ENCODE measurements around the gene HOXB5. TPM values are rescaled to one million over a fixed set of nuclear protein-coding genes. Genes with fewer than 3 reads are reported as not detected.

HOXB5 gene
- total RNA-seq, 1 donor from 2014 or later: 0.07 TPM

DNA sequence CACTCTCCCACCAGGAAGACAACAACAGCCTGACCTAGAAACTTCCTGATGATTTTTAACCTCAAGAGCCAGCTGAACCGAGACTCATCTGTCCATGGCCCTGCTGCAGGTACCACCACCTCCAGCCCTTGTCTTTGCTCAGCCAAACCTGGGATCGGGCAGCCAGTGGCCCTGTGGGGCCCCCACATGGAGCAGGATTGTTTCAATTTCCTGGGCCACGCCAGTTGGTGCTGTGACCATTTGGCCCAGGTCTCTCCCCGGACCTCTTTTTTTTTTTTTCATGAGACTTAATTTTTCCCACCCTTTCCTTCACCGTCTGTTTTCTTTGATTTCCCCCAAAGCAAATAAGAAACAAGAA lies 40.4 kb downstream of the HOXB5 start:
- intact Hi-C loops (cut with micrococcal nuclease): no loop called here

DNA sequence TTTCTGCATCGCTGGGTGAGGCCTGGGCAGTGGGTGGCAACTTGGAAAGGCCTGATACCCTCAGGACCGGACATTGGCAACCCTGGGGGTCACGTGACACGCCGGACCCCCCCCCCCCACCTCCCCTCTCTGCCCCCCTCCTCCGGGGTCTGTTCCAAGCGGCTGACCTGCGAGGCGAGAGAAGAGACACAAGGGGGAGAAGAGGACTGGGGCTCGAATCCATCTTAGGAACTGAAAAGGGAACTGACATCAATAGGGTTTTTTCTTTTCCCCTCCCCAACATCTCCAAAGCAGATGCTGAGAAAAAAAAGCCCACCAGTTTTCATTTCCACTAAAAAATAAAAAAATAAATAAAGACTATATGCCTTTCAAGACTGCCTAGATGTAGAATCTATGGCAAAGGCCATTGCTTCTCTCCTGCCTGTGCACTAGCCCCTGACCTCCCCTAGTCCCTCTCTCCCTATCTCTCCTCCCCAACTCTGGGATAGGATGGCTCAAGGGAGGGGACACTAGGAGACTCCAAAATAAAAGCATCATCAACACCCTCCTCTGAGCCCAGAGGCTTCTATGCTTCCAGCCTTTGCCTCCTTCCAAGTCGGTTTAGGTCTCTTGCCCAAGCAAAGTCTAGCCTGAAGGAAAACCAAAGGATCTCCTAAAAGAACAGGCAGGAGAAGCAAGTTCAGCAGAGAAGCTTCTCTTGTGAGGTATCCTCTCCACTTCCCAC lies 41.0 kb downstream of the HOXB5 start:
- intact Hi-C loops (cut with micrococcal nuclease): no loop called here

DNA sequence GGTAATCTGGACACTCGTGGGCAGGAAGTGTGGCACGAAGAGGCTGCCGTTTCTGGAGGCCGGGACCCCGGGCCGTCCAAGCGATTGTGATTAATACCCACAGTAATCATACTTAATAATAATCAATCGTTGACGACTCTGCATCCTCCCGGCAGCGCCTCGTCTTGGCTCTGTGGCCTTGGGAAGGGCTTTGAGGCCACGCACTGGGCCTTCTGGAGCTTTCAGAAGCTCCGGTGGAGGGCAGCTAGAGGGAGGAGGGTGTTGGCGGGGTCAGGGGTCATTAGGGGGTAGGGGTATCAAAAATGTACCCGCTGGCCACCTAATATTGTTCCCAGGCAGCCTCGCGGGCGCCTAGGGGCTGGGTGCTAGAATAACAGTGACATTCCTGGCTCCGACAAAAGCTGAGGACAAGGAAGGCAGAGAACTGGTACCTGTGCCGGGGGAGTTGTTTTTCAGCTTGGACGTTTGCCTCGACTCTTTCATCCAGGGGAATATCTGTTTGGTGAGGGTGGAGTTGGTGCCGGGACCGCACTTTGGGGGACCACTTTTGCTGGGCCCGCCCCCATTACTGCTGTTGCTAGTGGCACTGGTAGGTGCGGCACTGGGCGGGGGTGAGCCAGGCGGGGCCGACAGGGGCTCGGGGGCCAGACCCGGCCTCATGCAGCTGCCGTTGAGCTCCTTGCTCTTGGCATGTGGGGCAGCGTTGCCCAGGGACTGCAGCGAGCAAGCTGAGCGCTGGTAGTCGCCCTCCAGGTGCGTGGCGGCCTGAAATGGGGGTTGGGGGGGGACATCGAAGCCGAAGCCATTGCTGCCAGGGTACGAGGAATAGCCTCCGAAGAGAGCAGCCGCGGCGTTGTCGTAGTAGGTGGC lies 41.7 kb downstream of the HOXB5 start:
- intact Hi-C loops (cut with micrococcal nuclease): no loop called here

DNA sequence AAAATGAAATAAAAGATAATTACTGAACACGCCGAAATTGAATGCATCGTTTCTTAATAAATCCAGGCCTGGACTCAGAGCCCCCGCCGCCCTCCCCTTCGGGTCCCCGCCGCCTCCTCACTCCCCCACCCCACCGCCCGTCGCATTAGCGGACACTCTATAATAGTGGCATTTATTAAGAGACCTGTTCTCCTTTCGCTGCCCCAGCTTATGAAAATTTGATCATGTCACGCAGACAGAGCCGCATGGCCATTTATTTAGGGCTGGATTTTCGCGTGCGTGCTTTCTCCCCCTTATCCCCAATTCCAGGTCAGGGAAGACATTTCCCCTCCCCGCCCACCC lies 42.4 kb downstream of the HOXB5 start:
- intact Hi-C loops (cut with micrococcal nuclease): no loop called here

DNA sequence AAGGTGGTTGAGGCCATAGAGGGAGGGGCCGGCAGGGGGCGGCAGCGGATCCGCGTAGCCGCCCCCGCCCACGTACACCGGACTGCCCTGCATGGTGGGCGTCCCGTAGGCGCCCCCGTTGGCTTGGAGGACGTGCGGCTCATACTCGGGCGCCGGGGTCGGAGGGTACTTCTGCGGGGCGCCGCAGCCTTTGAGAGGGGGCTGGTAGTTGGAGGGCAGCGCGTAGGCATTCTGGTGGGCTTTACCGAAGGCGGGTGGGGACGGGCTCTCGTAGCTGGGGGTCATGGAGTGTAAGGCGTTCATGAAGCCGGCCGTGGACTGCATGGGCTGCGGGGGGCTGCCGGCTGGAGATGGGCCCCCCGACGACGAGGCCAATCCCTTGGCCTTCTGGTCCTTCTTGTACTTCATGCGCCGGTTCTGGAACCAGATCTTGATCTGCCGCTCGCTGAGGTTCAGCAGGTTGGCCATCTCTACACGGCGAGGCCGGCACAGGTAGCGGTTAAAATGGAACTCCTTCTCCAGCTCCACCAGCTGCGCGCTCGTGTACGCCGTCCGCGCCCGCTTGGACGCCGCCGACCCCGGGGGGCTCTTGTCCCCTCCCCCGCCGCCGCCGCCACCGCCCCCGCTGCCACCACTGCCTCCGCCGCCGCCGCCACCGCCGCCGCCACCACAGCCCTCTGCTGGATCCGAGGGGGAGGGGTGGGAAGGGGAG lies 42.9 kb downstream of the HOXB5 start:
- intact Hi-C loops (cut with micrococcal nuclease): no loop called here

DNA sequence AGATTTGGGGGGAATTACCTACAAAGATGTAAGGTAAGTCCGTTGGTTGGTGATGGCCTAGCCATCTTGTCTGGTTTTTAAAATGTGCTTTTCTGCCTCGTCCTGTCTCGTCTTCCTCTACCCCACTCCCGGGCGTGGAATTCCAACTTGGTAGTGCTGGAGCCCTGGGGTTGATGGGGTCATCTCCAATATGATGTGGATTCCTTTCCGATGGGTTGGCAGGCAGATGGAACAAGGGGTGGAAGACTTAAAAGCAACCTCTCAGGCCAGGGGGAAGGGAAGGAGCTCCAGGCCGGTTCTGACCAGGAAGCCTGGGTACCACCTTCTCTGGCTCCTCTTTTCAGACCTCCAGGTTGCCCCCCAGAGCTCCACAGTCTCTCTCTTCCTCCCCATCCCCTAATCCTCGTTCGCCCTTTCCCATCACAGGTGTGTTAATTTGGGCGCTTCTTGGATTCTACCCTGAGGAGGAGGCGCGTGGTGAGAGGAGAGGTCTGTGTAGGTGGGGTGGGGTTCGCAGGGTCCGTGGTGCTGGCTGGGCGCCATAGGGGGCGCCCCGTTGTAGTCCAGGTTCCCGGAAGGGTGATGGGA lies 43.6 kb downstream of the HOXB5 start:
- intact Hi-C loops (cut with micrococcal nuclease): no loop called here

DNA sequence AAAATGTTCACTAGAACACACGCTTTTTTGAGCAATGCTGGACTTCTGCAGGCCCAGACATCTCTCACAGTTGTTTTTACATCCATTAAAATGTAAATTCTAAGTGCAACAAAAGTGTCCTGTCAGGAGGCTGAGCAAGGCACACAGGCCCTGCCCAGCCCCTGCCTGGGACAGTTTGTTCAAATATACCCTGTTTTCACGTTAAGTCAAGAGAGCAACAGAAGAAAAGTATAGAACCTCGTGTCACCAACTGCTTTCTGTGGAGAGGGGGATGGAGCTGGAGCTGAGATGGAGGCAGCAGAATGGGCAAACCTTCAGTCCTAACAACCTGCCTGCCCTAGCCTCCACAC lies 44.3 kb downstream of the HOXB5 start:
- intact Hi-C loops (cut with micrococcal nuclease): no loop called here

DNA sequence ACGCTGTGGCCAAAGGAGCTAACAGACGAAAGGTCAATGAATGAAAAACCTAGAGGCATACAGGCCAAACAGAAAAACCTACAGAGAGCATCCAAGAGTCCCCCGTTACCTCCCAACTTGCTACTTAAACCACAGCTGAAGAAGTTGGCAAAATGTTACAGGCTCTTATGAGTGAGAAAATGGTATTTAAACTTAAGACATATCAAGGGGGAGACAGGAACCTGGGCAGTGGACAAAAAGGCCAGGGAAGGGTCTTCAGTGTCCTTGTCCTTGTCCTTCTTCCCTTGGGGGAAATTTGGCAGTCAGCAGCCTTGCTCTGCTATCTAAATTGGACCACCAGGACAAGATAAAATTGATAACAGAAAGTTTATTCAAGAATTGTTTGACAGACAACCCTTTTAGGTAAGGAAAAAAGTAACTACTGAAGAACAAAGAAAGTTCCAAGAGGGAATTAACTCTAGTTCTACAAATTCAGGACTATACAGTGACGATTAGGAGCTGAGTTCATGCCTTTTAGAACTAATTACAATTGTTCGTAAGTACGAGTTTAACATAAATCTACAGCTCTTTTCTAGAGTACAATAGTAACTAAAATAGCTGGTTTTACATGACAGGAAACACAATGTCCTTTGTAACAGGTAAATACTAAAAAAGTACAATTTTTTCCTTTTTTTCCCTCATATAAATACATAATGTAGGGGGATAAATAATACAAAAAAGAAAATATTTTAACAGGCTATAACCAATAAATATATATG lies 44.9 kb downstream of the HOXB5 start:
- intact Hi-C loops (cut with micrococcal nuclease): no loop called here

DNA sequence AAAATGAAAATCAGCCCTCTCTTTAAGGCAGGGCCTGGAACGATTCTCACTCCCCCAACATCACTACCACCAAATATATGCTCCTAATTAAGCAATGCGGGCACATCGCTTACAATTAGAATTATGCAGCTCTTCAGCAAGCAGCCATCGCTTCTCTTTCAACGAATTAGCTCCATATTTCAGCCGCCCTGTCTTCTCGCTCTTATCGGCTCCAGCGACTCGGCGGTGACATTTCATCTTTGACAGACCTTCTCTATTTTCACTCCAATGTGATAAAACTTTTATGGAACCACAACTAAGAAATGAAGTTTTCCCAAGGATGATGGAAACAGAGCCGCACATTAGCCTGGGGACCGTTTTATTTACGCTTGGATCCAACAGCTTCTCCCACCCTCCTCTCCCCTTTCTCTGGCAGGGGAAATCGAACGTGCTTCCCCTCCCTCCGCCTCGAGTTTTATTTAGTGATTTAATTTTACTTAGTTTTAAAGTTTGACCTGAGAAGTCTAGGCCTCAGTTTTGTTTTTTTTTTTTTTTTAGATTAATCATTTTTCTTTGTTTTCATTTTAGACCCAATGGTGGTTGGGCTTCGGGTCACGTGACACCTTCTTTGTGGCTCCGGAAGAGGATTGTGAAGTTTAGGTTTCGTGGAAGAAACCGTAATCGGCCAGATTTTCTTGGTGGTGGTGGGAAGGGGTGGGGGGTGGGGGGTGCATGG lies 45.6 kb downstream of the HOXB5 start:
- intact Hi-C loops (cut with micrococcal nuclease): no loop called here

DNA sequence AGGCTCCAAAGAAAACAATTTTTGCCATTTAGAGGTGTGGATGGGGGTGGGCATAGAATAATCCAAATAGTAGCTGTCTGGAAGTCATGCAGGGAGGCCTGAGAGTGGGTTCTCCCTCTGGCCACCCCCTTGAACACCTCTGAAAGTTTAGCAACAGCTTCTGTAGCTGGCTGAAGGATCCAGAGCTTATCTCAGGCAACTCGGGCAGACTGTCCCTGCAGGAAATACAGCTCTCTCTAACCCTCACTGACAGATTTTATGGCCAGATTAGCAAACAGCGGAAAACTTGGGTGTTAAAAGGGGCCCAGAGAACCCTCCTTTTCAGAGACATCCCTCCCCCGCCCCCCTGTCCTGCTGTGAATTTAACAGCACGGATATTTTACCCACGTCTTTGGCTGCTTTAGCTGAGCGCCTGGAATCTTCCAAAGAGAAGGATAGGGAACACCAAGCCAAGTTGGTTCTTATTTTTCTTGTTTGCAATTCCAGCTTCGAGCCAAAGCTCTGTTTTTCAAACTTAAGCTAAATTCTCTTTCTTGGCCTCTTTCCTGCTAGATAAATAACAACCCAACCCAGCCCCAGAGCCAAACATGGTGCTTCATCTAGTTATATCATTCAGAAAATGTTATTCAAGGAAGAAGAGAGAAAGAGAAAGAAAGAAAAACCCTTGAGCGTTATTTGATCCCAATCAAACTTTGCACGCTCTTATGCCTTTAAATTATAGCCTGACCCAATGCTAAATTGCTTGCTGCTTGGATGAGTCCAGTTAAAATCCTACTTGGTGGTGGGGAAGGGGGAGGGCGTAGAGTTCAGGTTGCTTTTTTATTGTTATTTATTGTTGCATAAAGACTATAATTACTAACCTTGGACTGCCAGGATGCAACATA lies 46.4 kb downstream of the HOXB5 start:
- intact Hi-C loops (cut with micrococcal nuclease): no loop called here

DNA sequence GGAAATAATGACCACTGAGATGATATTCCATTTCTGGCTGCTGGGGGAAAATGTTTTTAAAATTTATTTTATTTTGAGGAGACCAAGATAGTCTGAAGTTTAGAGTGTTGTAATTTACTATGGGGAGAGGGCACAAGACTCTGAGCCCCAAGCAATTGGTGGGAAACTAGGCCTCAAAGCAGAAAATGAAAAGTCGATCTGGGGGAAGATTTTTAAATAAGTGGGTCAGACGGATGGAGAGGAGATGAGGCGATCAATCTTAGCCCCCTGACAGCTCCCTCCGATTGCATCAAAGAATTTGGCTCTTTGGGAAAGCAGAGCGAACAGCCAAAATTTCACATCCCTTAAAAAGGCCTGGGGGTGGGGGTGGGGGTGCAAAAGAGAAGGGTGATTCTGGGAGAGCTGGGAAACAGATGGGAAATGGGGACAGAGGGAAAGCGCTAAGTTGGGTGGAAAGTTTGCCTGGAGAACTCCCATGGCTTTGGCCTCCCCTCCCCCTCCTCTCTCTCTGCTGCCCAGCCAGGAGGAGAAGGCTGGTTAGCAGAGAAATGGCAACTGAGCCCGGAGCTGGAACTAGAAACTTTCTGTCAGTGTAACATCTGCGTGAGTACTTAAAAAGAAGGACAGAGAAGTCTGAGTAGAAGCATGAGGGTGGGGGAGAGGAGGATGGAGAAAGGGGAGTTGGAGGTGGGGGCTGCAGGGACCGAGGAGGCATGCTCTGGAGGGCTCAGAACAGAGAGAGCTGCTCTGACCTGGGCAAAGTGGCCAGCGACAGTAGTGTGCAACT lies 47.2 kb downstream of the HOXB5 start:
- intact Hi-C loops (cut with micrococcal nuclease): no loop called here

DNA sequence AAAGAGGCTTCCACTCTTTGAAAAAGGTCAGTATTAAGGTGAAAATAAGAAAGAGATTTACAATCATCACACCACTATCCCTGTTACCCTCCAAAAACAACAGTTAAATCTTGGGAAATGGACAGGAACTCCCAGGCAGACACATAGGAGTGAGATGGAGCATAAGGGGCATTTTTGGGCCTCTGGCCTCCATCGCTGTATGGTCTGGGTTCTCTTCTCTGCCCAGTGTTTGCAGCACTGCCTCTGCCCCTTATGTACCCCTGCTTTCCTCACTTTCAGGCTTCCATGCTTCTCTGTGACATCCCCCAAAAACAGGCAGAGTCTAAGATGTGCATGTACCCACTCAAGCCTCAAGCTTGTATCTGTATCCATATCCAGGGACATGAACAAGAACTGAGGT lies 48.0 kb downstream of the HOXB5 start:
- intact Hi-C loops (cut with micrococcal nuclease): no loop called here

DNA sequence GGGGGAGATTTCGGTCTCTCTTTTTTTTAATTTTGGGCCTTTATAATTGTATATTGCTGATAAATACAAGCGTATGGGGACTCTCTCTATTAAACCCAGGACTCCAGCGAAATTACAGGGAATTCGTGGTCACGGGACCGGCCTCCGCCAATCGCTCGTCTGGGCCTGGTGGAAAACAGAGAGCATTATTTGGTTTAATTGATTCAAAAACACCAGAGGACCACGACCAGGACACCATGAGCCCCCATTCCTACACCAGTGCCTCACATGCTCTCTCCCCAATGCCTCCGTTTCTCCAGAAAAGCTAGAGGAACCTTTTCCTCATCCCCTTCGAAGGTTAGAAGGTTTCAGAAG lies 48.6 kb downstream of the HOXB5 start, which contains the start of gene HOXB2:
Gene HOXB2, minus strand, starts transcription at position 88 of the 354 bp plus-strand sequence. CDS start 198 bp downstream, outside the sequence.
- intact Hi-C loops (cut with micrococcal nuclease): no loop called here

DNA sequence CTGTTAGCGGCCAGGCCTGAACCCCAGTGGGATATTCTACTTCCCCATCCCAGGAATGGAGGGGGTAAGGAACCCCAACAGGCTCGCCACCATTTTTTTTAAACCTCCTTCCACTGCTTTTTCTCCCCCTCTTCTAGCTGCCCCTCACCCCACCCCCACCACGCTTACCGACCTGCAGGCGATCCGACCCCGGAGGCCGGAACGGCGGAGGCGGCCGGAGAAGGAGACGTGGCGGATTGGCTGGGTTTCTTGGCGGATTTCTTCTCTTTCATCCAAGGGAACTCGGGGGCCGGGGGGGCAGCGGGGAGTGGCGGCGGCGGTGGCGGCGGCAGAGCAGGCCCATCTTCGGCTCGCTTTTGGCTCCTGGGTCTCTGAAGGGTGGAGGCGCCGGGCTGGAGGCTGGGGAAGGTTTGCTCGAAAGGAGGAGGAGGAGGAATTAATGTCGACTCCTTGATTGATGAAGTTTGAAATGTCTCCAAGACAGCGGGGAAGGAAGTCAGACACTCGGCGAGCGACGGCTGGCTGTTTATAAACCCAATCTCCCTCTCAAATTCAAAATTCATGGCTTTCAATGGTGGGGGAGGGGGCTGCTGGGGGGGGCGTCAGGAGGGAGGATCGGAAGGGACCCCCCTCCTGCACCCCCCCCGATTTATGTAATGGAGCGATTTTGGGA lies 49.1 kb downstream of the HOXB5 start:
- intact Hi-C loops (cut with micrococcal nuclease): loop anchor here (5.0 kb wide), 2 partner anchors 52 to 102 kb away; no protein-coding TSS in a partner anchor

DNA sequence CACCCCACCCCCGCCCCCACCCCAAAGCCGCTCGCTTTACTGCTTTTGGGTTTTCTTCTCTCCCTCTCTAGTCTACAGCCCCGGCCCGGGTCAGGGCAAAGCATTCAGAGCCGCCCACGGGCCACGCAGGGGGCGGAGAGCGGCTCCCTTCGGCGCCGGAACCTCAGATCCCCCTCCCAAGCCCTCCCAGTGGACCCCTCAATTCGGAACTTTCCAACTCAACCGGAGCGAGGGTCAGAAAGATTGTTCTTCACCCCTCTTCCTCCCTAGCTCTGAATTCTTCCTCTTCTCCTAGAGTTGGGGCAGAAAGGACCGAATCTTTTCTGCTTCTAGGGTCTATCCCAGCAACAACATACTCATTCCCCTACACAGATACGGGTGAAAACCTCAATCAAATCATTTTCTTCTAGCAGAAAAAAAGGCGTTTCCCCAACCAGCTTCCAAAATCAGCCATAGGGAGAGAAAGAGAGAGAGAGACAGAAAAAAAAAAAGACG lies 49.7 kb downstream of the HOXB5 start:
- intact Hi-C loops (cut with micrococcal nuclease): loop anchor here (2.0 to 5.0 kb wide), 3 partner anchors 35 to 102 kb away; partner anchors contain the start of gene HOXB4

DNA sequence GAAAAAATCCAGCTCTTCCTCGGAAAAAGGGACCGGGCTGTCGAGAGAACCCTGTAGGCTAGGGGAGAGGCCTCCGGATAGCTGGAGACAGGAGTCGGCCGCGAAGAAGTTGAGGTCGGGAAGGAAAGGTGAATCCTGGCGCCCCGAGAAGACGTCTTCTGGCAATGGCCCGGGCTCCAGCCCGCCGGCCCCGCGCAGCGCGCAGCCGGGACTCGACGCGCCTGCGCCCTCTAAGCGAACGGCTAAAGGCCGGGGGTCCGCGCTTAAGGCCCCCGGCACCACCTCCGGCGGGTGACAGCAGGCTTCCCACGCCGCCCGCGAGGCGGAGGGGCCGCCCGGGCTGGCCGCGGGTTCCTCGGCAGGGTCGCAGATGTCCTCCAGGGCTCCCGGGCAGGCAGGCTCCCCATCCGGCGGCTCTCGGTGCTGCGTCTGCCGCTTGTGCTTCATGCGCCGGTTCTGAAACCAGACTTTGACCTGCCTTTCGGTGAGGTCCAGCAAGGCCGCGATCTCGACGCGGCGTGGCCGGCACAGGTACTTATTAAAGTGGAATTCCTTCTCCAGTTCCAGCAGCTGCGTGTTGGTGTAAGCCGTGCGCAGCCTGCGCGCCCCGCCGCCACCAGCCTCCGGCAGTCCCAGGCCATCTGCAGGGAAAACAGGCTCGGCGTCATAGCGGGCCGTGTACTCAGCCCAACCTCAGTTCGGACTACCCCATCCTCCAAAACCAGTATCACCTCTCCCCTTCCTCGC lies 50.3 kb downstream of the HOXB5 start:
- intact Hi-C loops (cut with micrococcal nuclease): loop anchor here (2.0 to 5.0 kb wide), 3 partner anchors 36 to 101 kb away; partner anchors contain the start of gene HOXB4

DNA sequence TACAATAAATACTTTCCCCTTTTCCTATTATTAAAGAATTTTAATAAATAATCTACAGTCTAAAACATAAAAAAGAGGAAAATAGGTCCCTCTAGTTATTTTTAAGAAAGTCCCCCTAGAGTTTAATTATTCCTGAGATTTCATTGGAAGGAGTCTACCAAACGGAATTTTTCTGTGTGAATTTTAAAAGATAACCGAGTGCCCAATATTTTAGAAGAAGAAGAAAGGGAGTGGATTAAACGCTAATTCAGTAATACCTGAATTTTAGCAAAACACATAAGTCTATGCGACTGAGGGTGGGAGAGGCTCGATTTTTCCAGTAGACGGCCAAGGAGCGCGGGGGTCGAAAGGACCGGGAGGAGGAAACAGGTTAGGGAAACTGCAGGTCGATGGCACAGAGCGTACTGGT lies 50.9 kb downstream of the HOXB5 start:
- intact Hi-C loops (cut with micrococcal nuclease): loop anchor here (2.0 to 5.0 kb wide), 3 partner anchors 36 to 100 kb away; partner anchors contain the start of gene HOXB4
